Measurements from ENCODE around the gene ANKRD17.

- TF ChIP-seq POLR2AphosphoS5 (IDR thresholded peaks at IDR 0.05) (peak; percentile 99), CTCF (IDR thresholded peaks at IDR 0.05) (peak in 2 of 4 experiments; percentile 11 to 35)
Measured at GRCh38 chr4:73069338-73070073, 189.1 kb downstream of the ANKRD17 start, which contains the start of gene COX18.

Measured in prostate gland (tissue), 2 donors.